Measurements from ENCODE around the gene ZMAT5. TPM values are rescaled to one million over a fixed set of nuclear protein-coding genes. Genes with fewer than 3 reads are reported as not detected.
A peak's percentile ranks its signal among the peaks of the same experiment; 100 is the strongest.

Gene ZMAT5
- total RNA-seq, 6 donors from 2014 or later, result 9.4 to 24.4 (median 22.4) TPM

GRCh38 chr22:29793396-29793795 is 26.6 kb upstream of the ZMAT5 start:
- 96 to 99% methylated on average over 12 to 17 of the region's 17 CpGs for WGBS, 2 donors
- TF ChIP-seq, protein P1, sequence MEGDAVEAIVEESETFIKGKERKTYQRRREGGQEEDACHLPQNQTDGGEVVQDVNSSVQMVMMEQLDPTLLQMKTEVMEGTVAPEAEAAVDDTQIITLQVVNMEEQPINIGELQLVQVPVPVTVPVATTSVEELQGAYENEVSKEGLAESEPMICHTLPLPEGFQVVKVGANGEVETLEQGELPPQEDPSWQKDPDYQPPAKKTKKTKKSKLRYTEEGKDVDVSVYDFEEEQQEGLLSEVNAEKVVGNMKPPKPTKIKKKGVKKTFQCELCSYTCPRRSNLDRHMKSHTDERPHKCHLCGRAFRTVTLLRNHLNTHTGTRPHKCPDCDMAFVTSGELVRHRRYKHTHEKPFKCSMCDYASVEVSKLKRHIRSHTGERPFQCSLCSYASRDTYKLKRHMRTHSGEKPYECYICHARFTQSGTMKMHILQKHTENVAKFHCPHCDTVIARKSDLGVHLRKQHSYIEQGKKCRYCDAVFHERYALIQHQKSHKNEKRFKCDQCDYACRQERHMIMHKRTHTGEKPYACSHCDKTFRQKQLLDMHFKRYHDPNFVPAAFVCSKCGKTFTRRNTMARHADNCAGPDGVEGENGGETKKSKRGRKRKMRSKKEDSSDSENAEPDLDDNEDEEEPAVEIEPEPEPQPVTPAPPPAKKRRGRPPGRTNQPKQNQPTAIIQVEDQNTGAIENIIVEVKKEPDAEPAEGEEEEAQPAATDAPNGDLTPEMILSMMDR (IDR thresholded peaks at IDR 0.05), result no peak
- TF ChIP-seq EP300 (IDR thresholded peaks at IDR 0.05), result no peak
- TF ChIP-seq POLR2AphosphoS5 (IDR thresholded peaks at IDR 0.05), result no peak
- TF ChIP-seq POLR2A (IDR thresholded peaks at IDR 0.05), result no peak
- peaks cover 4 to 13% (median 10%) of the 10 kb centered on the region in 4 donors for H3K4me1 ChIP-seq
- H3K27ac ChIP-seq, result no peak overlapping the region
- H3K4me3 ChIP-seq, result no peak overlapping the region
- ATAC-seq (ENCODE audit: low FRiP score in 2 of 2) (no peak), DNase-seq (peak in 1 of 2 donors; percentile 70)
- peaks cover 32 to 93% (median 69%) of the 10 kb centered on the region in 4 donors for H3K36me3 ChIP-seq
- no peaks in the 10 kb centered on the region for H3K9me3 ChIP-seq
- H3K27me3 ChIP-seq, result no peaks in the 10 kb centered on the region

- TF ChIP-seq POLR2AphosphoS5 (IDR thresholded peaks at IDR 0.05) (no peak), POLR2A (IDR thresholded peaks at IDR 0.05) (no peak), EP300 (IDR thresholded peaks at IDR 0.05) (no peak)
- TF ChIP-seq, protein P1 (IDR thresholded peaks at IDR 0.05), result no peak
- WGBS, 2 donors, result 93 to 96% methylated on average over 5 of the region's 5 CpGs
- Histone ChIP-seq H3K27ac (no peak overlapping the region), H3K27me3 (no peaks in the 10 kb centered on the region), H3K36me3 (peaks cover 32 to 76% (median 63%) of the 10 kb centered on the region in 4 donors), H3K4me3 (no peak overlapping the region), H3K9me3 (no peaks in the 10 kb centered on the region), H3K4me1 (peaks cover under 1 to 4% (median 2%) of the 10 kb centered on the region in 4 donors)
- ATAC-seq (ENCODE audit: low FRiP score in 2 of 2) (no peak), DNase-seq (no peak)
Measured at GRCh38 chr22:29790061-29790460, 23.3 kb upstream of the ZMAT5 start.

GRCh38 chr22:29788339-29789279 is 21.8 kb upstream of the ZMAT5 start:
- ATAC-seq (ENCODE audit: low FRiP score in 2 of 2) (no peak), DNase-seq (peak in 1 of 2 donors; percentile 66)
- H3K27me3 ChIP-seq, result no peaks in the 10 kb centered on the region
- no peak overlapping the region for H3K4me3 ChIP-seq
- H3K9me3 ChIP-seq, result no peaks in the 10 kb centered on the region
- H3K27ac ChIP-seq, result no peak overlapping the region
- WGBS, 2 donors, result 85 to 88% methylated on average over 26 to 27 of the region's 27 CpGs
- peaks cover 30 to 65% (median 57%) of the 10 kb centered on the region in 4 donors for H3K36me3 ChIP-seq
- peaks cover 4 to 15% (median 11%) of the 10 kb centered on the region in 4 donors for H3K4me1 ChIP-seq
- TF ChIP-seq, protein P1 (IDR thresholded peaks at IDR 0.05), result no peak
- no peak for TF ChIP-seq POLR2AphosphoS5 (IDR thresholded peaks at IDR 0.05)
- no peak for TF ChIP-seq EP300 (IDR thresholded peaks at IDR 0.05)
- no peak for TF ChIP-seq POLR2A (IDR thresholded peaks at IDR 0.05)

- no peak for DNase-seq
Measured at GRCh38 chr22:29787371-29787980, 20.7 kb upstream of the ZMAT5 start.

GRCh38 chr22:29786031-29786430 is 19.2 kb upstream of the ZMAT5 start:
- WGBS, 2 donors, result 53 to 56% methylated on average over 2 to 5 of the region's 5 CpGs

More at GRCh38 chr22:29787371-29787980, 20.7 kb upstream of the ZMAT5 start:
- Histone ChIP-seq H3K27ac (no peak overlapping the region), H3K9me3 (no peaks in the 10 kb centered on the region), H3K4me1 (peaks cover 4 to 15% (median 11%) of the 10 kb centered on the region in 4 donors), H3K36me3 (peaks cover 21 to 53% (median 46%) of the 10 kb centered on the region in 4 donors), H3K4me3 (no peak overlapping the region), H3K27me3 (no peaks in the 10 kb centered on the region)
- TF ChIP-seq POLR2AphosphoS5 (IDR thresholded peaks at IDR 0.05), result no peak
- ATAC-seq (ENCODE audit: low FRiP score in 2 of 2), result no peak
- WGBS, 2 donors, result 67 to 69% methylated on average over 8 to 9 of the region's 9 CpGs

More at GRCh38 chr22:29786031-29786430, 19.2 kb upstream of the ZMAT5 start:
- DNase-seq (no peak), ATAC-seq (ENCODE audit: low FRiP score in 2 of 2) (no peak)
- Histone ChIP-seq H3K27me3 (no peaks in the 10 kb centered on the region), H3K9me3 (no peaks in the 10 kb centered on the region), H3K4me3 (no peak overlapping the region), H3K27ac (no peak overlapping the region), H3K36me3 (peaks cover 14 to 39% (median 32%) of the 10 kb centered on the region in 4 donors), H3K4me1 (peaks cover 4 to 21% (median 18%) of the 10 kb centered on the region in 4 donors)
- TF ChIP-seq POLR2A (IDR thresholded peaks at IDR 0.05) (no peak), POLR2AphosphoS5 (IDR thresholded peaks at IDR 0.05) (no peak), EP300 (IDR thresholded peaks at IDR 0.05) (no peak)
- TF ChIP-seq, protein P1 (IDR thresholded peaks at IDR 0.05), result no peak
